ENCODE measurements around the gene AMBP.
"Not testable (repeated sequence)": the region's sequence is repeated elsewhere in the genome, so short reads cannot be mapped to it uniquely, and the experiment has no call there.

Gene AMBP

DNA sequence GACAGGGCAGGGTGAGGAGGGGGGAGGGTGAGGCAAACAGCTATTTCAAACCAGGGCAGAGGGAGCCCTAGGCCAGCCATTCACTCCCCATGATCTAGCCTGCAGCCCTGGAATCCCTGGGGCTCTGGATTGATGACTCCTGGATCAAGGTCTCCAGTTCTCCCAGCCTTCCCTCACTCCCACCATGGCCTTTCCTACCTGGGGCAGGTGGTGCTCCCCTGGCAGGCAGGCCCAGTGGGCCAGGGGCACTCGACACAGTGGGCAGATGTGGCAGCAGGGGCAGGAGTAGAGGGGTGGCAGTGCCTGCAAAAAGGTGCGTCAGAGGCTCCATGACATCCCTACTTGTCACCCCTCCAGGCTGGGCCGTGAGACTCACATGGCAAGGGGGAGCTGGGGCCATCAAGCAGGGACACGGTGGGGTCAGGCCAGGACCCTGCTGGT lies 15.0 kb upstream of the AMBP start:
- DNase-seq: no peak

DNA sequence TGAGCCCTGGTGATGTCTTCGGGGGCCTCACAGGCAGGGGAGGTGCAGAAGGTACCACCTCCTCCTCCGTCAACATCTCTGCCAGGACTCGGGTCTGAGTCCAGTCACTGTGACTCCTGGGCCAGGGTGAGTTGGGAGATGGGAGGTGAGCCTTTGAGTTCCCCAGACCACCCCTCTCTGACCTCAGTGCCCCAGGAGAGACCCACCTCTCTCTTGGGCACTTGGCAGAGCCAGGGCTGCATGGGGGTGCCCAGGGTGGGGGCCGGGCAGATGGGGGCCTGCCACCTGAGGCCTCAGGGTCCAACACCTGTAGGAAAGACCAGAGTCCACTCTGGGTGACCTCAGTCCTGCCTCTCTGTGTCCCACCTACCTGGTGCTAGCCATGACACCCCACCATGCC lies 14.2 kb upstream of the AMBP start:
- no peak for DNase-seq

DNA sequence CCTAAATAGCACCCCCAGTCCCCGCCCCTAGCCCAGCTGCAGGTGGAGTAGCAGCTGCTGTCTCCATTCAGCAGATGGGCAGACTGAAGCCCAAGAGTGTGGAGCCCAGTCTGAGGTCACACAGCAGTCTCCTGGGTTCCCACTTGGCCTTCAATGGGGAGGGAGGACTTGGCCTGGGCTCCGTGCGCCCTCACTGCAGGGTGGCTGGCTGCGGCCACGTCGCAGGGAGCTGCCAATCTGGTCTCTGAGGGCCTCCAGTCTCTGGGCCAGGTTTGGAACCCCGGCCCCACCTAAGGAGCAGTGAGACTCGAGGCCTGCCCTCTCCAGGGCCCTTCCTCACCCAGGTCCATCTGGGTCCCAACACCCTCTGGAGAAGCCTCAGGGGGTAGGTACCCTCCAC lies 13.6 kb upstream of the AMBP start:
- no peak for DNase-seq

DNA sequence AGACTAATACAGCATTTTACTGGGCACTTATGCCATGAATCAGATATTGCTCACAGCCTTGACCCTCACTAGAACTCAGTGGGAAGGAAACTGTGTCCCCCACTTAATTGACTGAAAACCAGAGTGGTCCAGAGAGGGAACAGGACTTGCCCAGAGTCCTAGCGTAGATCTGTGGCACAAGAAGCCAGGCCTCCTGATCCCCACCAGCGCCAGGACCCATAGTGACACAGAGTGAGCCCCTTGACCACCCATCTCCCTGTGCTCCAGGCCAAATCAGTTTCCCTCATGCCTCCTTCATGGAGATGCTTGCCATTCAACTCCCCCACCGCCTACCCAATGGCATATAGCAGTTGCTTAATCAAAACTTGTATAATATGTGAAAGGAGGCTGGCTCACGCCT lies 12.7 kb upstream of the AMBP start:
- DNase-seq: no peak

DNA sequence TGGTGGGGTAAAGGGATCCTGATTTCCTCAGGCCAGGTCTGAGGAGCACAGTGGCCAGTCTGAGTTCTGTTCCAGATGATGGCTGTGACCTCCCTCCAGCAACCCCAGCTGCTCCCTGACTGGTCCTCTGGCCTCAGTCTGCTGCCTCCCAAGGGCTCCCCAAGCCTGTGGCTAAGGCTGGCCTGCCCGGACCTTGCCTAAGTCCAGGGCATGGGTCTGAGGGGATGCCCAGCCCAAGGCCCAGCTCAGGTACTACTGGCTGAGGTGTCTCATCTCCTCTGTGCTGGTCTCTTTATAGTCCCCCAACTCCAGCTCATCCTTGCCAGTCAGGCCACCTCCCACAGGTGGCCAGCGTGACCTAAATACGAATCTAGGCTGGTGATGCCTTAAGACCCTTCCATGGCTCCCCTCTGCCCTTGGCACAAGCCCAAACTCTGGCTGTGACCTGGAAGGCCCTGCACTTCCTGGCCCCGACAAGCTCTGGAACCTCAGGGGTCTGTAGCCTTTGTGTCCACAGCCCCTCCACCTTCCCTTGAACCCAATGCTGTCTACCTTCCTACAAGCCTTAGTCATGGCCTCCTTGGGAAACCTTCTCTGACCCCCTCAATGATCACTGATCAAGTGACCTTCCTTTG lies 11.2 kb upstream of the AMBP start:
- no peak for DNase-seq

DNA sequence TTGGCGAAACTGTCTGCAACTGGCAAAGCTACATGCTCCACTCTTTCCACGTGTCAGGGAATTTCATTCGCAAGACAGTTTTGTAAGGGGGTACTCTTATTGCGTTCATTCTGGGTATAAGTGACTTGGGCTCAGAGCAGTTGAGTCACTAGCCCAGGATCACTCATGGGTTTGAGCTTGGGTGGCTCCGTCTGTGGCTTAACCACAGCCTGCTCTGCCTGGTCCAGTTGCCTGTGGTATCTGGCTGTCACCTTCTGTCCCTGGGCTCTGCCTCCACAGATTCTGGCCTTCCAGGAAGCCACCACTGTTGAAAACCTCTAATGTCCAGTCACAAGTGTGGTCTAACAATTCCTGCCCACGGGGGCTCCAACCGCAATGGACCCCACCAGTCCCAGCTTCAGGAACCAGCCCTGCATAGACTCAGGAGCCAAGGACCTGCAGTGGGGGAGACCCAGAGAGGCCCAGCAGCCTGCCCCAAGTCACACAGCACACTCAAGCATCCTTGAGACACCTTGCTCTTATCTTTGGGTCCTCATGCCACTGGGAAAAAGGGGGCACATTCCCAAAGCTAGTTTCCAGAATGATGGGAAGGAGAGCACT lies 10.6 kb upstream of the AMBP start:
- no peak for DNase-seq

DNA sequence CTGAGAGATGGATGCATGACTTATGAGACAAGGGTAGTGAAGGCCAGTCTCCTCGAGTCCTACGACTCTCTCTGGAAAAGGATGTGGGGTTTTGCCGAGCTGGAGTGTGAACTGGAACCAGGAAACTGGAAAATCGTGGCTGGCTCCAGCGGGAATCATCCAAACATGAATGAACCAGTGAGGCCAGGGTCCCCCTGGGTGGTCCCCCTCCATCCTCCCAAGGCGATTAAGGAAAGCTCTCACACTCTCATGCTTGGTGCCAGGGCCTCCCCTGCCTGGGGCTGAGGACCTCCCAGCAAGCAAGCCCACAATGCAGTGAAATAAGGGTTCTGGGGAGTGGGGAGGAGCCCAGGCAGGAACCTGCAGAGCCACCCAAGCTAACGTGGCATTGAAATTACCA lies 9.6 kb upstream of the AMBP start:
- DNase-seq: no peak

DNA sequence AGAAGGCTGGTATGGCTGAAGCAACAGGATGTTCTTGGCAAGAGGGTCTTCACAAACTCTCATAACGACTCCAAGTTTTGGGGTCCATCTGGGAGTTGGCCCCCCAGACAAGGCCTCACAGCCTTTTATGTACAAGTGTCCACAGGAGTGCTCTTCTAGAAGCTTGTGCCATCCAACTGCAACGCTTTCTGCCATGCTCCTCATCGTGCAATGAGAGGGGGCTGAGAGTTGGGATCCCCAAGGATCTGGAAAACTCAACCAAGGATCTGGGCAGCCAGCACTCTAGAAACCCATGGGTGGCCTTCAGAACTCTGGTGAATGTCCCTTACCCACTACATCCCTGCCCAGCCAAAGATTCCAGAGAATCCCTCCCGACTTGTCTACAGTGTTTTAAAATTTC lies 8.5 kb upstream of the AMBP start:
- DNase-seq: no peak

DNA sequence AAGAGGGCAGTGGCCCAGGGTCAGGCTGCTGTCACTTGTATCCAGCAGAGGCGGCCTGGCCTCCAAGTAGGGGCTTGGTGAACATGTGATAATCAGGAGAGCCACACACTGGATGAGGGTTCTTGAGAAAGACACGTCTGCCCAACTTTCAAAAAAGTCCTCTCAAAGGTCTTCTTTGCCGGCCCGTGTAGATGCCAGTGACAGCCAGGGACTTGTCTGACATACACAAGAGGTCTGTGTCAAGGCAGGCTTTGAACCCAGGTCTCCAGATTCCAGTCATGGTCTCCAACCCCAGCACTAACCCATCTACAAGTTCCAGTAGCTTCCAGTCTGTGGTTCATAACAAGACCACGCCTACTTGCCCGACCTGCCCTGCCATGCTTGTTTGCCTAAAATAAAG lies 7.9 kb upstream of the AMBP start:
- DNase-seq: no peak

DNA sequence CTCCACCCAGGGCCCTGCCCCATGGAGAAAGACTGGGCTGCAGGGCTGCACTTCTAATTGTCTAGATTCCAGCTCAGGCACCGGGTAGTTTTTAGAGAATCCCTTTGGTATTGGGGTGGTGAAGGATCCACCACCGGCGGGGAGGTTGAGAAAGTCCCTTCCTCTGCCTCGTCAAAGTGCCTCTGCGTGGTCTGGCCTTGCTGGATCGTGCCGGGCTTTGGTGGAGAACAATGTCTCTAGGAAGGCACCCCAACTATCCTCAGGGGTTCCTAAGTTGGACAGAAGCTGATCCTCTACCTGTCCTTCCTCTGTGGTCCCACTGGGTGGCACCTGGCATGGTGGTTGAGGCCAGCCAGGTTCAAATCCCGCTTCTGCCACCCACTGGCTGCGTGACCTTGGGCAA lies 7.3 kb upstream of the AMBP start:
- no peak for DNase-seq

DNA sequence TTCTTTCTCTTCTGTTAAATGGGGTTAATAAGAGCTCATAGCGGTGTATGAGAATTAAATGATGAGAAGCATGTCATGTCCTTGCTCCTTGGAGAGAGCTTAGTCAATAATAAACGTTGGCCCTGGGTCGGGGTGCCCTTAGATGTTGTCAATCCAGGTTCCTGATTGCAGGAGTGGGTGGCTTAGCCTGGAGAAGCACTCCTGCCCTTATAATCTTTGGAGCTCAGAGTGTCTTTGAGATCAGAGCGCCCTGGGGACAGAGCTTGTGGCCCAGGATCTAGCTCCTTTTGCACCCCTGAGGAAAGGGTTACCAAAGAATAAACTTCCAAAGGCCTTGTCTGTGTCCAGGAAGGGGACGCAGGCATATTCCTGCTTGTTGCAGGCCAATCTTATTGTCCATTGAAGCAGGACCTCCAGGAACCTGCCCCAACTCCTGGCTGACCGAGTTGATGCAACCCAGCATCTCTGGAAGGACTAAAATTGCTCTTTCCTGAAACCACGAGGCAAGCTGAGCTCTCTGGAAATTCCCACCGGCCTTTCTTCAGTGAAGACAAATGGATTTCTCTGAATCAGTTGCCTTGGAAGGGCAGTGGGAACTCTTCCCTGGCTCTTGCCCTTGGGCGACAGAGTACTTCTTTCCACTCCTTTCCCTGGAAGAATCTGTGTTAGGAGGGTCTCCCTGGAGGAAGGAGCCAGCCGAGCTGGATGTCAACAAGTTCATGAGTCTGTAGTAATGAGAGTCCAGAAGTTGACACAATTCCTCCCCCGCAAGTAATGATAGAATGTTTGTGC lies 6.4 kb upstream of the AMBP start:
- DNase-seq: no peak

DNA sequence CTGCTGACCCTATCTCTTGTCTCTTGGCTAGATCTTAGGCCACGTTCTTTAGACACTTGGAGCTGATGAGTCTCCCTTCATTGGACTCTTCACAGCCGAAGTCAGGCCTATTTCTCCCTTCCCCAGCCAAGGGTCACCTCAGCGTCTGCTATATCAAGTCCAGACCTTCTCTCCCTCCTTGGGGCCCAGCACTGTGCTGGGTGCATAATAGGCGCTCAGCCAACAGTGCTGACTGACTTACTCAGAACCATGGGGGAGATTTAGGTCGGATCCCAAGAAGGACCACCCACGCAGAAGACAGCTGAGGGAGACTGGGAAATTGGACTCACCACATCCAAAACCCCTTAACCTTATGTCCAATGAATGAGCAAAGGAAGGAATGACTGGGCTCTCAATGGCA lies 5.6 kb upstream of the AMBP start:
- DNase-seq: no peak

DNA sequence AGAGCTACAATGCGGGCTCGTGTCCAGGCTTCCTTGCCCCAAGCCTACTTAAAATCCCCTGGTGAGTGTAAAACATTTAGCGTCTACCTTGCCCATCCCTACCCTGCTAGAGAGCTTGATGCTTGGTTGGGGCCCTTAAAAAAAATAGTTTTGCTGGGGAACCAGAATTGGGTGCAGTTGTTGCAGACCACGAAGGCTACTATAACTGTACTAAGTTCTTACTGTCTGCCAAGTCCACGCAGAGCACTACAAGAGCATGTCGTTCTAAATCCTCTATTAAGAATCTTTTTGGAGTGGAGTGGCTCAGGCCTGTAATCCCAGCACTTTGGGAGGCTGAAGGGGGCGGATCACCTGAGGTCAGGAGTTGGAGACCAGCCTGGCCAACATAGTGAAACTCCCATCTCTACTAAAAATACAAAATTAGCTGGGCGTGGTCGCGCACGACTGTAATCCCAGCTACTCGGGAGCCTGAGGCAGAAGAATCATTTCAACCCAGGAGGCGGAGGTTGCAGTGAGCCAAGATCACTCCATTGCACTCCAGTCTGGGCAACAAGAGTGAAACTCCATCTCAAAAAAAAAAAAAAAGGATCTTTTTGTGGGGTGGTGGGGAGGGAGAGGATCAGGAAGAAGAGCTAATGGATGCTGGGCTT lies 4.8 kb upstream of the AMBP start:
- DNase-seq: not testable (repeated sequence)

DNA sequence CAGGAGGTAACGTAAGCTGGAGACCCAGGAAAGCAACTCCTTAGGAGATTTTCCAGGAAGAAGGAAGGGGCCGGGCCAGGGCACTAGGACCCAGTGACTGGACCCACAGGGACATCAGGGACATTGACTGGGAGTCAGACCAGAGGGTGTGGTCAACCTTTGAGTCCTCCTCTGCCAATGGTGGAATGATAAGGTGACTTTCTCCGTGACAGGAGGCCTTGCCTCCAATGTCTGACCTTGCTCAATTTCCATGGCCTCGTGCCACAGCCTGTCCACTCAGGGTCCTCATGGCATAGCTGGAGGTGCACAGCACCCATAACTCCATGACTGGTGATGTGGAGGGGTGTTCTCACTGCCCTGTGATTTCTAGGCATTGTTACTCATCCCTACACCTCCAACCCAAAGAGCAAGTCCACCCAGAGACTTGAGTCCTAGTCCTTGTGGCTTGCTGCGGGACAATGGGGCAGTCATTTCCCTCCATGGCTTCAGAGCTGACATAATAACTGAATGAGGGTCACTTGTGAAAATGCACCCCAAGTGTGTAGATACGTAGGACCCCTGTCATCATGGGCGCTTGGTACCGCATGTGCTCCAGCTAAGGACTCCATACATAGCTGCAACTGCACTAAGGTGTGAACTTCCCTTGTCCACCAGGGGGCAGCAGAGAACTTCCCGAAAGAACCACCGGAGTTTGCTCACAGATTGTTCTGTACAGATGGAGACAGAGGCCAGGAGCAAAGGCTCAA lies 4.1 kb upstream of the AMBP start:
- DNase-seq: peak in 55 of 58 donors; percentile 25 to 93 (median 74)

DNA sequence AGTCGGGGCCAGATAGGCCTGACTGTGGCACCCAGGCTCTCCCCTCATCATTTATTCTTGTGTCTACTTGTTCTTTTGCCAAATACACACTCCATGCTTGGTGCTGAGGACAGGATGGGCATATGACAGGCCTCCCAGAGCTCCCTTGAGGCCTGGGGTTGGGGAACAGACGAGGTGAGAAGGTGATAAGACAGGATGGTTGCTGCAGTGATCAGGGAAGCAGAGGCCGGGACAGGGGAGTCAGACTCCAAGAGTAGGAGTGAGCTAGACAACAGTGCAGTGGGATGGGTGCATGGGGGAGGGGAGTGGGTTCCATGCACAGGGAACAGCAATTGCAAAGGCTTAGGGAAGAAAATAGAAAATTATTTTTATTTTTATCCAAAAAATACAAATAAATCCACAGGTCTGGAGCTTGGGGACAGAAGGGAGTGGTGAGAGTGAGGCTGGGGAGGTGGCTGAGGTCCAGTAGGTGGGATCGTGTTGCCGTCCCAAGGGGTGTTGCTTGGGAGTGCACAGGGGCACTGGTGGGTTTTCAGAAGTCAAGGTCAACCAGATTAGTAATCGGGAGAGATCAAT lies 3.4 kb upstream of the AMBP start:
- DNase-seq: no peak

DNA sequence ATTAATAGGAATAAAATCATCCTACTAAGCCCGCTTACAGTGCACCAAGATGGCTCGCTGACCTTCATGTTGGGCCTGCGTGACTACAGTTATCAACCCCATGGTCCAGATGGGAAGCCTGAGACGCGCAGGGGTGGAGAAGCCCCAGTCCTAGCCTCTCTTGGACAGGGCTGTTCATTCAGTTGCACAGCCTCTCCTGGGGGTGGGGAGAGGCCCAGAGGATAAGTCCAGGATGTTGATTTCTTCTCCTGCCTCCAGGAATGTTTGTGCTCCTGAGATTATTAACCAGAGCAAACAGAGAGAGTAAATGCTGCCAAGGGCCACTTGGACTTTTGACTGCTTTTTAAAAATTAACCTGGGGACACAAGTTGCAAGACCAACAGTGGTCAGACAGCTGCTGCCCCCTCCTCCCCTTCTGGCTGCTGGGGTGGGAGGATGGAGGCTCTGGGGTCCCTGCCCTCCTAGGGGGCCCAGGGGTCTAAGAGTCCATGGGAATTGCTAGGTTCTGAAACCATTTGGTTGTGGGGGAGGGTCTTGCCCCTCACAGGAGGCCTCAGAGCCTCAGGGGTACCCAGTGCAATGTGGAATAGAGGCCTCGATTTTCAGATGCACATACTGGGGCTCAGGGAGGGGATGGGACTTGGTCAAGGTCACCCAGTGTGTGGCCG lies 2.8 kb upstream of the AMBP start:
- DNase-seq: no peak

DNA sequence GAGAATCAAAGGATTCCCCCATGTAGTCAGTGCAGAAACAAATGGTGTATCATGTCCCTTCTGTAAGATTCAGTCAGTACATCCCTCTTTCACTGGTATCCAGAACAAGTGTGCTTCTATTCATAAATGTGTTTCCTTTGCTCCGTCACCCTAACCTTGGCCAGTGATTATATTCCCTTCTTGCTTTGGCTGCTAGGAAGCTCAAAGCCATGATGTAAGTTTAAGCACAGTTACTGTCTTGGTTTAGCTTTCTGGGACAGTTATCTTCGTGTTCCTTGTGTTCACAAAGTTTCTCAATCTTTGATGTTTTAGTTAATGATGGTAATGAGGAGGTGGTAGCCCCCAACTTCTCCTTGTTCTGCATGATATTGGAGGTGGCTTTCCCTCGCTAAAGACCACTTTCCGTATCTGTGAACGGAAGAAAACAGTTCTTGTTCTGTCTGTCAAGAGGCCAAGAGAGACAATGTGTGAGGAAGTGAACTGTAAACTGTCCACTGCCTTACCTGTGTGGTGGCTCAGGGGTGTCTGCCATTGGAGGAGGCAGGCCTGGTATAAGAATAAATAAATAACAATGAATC lies 2.2 kb upstream of the AMBP start:
- no peak for DNase-seq

DNA sequence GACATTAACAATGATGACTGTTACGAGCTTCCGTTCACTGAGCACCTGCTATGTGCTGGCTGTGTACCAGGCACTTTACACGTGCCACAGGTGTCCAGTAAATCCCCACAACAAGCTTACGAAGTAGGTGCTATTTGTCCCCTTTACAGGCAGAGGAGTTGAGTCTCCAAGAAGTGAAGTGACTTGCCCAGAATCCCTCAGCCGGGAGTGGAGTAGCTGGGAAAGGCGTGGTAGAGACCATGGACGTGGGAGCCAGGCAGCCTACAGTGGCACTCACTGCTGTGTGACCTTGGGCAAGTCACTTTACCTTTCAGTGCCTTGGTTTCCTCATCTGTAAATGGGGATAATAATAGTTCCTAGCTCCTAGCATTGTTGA lies 669 bp upstream of the AMBP start:
- no peak for DNase-seq

DNA sequence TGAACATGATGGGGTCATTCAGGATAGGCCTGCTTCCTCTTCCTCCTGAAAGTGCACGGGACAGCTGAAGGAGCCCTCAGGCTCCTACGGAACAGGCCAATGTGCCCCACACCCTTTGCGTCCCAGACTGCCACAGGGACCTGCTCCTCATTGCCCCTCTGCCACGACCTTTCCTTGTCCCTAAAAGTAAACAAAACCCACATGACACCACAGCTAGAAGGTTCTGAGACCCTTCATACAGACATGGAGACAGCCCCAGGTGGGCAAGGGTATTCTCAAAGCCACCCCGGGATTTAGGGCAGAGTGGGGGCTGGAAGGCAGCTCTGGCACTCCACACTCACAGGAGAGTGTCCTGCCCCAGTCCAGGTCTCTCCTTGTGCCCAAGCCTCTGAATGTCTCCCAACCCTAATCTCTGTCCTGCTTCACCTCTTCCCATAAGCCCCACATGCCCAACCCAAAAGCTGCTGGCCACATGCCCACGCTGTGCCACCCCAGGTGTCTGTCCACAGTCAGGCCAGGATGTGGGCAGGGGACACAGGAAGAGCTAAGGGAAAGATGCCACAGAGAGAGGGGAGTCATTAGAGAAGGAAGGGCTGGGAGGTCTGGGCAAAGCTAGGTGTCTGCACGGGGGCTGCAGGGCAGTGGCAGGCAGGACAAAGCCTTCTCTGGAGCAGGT lies 800 bp downstream of the AMBP start:
- no peak for DNase-seq
